HG03439 (cell line): Measurements from ENCODE around the gene HTR3D.
"Not testable (repeated sequence)": the region's sequence is repeated elsewhere in the genome, so short reads cannot be mapped to it uniquely, and the experiment has no call there.

Source experiments
- ATAC-seq: cut with Tn5 transposase; IDR thresholded peaks from one replicate; pipeline ENCODE4 v1.9.1; 2021; ENCODE audit warnings: mild to moderate bottlenecking, moderate library complexity; ENCODE audit not compliant: unreplicated experiment

The HTR3D gene, protein sequence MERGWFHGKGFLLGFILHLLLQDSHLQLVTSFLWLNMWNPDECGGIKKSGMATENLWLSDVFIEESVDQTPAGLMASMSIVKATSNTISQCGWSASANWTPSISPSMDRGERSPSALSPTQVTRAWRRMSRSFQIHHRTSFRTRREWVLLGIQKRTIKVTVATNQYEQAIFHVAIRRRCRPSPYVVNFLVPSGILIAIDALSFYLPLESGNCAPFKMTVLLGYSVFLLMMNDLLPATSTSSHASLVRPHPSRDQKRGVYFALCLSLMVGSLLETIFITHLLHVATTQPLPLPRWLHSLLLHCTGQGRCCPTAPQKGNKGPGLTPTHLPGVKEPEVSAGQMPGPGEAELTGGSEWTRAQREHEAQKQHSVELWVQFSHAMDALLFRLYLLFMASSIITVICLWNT

DNA sequence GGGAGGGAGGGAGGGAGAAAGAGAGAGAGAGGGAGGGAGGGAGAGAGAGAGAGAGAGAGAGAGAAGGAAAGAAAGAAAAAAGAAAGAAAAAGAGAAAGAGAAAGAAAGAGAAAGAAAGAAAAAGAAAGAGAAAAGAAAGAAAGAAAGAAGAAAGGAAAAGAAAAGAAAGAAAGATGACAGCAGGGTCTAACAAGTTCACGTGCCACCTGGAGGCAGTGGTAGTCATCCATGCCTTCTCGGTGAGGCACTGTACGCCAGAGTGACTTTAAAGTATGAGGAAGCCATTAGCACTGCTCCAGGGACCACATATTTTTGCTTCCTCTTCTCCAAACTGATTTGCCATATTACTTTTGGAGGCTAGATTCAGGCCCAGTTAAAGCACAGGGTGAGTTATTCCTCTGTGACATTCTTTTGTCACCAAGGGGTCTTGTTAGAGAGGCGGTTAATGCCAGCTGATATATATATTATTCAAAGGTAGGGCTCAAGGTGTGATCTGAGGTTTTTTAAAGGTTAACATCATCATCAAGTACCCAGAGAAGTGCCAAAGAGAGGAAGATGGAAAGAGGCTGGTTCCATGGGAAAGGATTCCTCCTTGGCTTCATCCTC is at the start of gene HTR3D:
TSS of gene HTR3D (plus strand) at position 556 of the 606 bp plus-strand sequence. CDS start at position 556, 0 bp downstream.
- ATAC-seq = no peak

GRCh38 chr3:183981990-183982644 is 49.4 kb upstream of the HTR3D start:
- no peak for ATAC-seq

GRCh38 chr3:183984127-183984740 is 47.3 kb upstream of the HTR3D start:
- ATAC-seq = no peak

GRCh38 chr3:183984749-183985729 is 46.5 kb upstream of the HTR3D start:
- no peak for ATAC-seq

DNA sequence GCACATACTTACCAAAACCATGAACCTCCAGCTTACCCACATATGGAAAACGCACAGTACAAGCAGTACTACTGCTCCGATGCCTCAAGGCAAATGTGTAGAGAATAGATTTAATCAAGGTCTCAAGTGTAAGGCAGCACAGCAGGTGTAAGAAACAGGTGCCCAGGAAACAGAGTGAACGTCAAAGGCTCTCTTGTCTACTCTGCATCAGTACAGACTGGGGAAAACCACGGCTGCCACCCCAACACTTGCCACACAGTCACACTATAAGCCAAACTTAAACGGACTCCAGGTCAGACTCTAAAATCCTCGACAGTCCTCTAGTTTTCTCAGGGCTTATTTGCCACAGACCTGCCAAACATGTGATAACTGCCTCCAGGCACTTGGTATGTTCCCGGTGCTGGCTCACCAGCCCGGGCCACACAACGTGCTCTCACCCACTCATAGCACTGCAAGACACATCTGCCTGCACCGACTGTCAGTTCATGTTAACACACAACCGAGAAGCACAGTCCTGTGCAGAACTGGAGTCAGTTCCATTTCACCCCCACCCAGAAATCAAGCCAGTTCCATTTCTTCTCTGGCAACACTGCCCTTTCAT is 44.4 kb upstream of the HTR3D start:
- no peak for ATAC-seq

GRCh38 chr3:183988216-183988790 is 43.2 kb upstream of the HTR3D start:
- no peak for ATAC-seq

- ATAC-seq = no peak
These were observed 40.1 kb upstream of the HTR3D start for GRCh38 chr3:183991403-183991802.

- ATAC-seq = no peak
These were observed 29.8 kb upstream of the HTR3D start for GRCh38 chr3:184001761-184002160.

GRCh38 chr3:184002469-184002868 is 29.1 kb upstream of the HTR3D start:
- no peak for ATAC-seq

GRCh38 chr3:184003187-184003967 is 28.2 kb upstream of the HTR3D start:
- no peak for ATAC-seq

DNA sequence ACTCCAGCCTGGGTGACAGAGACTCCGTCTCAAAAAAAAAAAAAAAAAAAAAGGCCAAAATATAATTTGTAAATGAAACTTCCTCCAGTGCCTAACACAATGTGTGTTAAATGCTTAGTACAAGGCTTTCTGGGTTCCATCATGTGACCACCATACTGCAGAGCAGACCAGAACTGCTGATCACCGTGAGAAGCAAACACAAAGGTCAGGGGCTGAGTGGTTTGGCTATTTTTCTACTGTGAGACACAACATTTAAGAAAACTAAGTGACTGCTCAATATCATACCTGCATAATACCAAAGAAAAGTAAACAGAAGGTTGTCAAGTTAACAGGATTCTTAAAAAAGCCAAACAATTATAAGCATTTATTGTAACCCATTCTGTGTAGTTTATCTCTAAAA is 27.1 kb upstream of the HTR3D start:
- ATAC-seq = no peak

DNA sequence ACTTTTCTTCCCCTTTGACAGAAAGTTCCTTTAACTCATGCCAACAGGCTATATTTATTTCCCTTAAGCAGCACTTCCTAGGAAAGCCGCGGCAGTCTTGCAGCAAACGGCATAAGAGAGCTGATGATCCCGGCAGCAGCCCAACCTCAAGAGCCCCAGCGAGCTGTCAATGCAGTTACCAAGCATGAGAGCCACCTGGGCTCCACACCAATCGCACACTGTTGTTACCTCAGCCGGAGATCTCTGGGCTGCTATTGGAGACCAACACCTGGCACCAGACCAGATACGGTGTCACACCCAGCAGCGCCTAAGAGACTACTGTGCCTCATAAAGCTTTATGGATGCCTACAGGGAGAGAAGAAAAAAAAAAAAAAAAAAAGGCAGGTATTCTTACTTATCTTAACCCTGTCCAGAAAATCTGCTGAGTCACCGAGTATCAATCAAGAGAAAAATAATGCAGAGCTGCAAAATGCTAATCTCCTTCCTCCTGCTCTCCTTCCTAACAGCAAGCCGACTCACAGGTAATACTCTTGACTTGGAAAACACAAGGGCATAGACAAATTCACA is 25.5 kb upstream of the HTR3D start:
- no peak for ATAC-seq

DNA sequence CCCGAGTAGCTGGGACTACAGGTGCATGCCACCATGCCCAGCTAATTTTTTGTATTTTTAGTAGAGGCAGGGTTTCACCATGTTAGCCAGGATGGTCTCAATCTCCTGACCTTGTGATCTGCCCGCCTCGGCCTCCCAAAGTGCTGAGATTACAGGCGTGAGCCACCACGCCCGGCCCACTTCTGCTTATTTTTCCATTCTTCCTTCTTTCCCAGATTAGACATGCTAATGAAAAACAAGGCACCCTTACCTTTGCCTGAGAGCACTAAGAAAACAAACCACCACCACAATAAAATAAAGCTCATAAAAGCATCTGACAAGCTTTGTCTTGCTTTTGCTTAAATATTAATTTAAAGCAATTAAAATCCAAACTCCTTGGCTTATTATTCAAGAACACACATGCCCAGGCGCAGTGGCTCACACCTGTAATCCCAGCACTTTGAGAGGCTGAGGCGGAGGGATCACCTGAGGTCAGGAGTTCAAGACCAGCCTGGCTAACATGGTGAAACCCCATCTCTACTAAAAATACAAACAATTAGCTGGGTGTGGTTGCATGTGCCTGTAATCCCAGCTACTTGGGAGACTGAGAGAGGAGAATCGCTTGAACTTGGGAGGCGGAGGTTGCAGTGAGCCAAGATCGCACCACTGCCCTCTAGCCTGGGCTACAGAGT is 24.3 kb upstream of the HTR3D start:
- ATAC-seq = not testable (repeated sequence)

GRCh38 chr3:184008161-184008560 is 23.4 kb upstream of the HTR3D start:
- ATAC-seq = no peak

DNA sequence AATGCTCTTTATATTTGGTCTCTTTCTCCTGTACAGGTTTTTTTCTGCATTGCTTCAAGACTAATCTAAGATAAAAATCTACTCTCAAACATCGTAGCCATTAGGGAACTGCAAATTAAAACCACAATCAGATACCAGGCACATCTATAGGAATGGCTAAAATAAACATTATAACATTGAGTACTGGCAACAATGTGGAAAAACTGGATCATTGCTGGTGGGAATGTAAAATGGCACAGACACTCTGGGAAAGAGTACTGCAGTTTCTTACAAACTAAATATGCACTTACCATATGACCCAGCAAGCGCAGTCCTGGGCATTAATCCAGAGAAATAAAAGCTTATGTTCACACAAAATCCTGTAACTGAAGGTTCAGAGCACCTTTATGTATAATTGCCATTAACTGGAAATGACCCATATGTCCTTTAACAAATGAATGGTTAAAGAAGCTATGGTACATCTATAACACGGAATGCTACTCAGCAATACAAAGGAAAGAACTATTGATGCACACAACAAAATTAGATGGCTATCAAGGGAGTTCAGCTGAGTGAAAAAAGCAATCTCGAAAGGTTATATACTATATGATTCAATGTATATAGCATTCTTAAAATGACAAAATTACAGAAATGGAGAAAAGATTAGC is 20.2 kb upstream of the HTR3D start:
- ATAC-seq = no peak

DNA sequence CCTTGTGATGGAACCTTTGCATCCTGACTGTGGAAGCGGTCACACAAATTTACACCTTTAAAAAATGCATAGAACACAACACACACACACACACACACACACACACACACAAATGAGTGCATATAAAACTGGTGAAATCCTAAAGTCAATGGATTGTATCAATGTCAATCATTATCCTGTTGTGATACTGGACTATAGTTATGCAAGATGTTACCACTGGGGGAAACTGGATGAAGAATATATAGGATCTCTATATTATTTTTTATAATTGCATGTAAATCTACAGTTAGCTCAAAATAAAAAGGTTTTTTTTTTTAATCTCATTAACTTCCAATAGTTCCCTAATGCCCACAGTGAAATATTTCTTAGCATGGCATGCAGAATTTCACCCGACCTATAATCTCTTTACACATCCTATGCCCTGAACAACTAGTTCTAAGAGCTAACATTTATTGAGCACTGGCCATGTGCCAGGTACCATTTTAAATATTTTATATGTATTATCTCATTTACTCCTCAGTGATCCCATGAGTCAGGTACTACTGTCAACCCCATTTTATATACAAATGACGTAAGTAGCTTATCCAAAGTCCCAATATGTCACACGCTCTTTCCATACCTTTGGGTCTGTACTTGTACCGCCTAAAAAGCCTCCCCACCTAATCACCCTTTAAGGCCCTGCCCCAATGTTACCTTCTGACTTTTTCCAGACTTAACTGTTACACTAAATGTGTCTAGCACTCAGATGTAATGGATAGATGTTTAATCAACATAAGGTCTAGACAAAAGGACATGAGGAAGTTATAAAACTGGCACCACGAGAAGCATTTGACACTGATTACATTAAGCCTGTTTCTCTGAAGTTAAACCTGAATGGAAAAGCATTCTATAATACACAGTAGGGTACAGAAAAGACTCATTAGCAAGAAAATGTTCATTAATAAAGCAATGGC is 19.3 kb upstream of the HTR3D start:
- no peak for ATAC-seq
